Muscle layer of colon (tissue), 2 donors: ENCODE measurements around the gene SLC28A1.

ENCODE experiments used
- H3K27ac ChIP-seq: one replicate; pipeline ENCODE4 v1.7.0; 2013; ENCODE audit warnings: low read depth, mild to moderate bottlenecking, low read length, moderate library complexity
- H3K27me3 ChIP-seq, 2 donors: one replicate each; pipeline ENCODE4 v1.7.0; 2013; ENCODE audit warnings: low read length in 2 of 2, mild to moderate bottlenecking in 2 of 2; ENCODE audit not compliant: insufficient read depth in 2 of 2, control insufficient read depth in 1 of 2
- H3K36me3 ChIP-seq: one replicate; pipeline ENCODE4 v1.7.0; 2013; ENCODE audit warnings: mild to moderate bottlenecking, low read length; ENCODE audit not compliant: insufficient read depth
- H3K4me1 ChIP-seq: one replicate; pipeline ENCODE4 v1.7.0; 2013; ENCODE audit warnings: mild to moderate bottlenecking, low read length; ENCODE audit not compliant: insufficient read depth
- H3K4me3 ChIP-seq, 2 donors: one replicate each; pipeline ENCODE4 v1.7.0; 2013; ENCODE audit warnings: low read length in 2 of 2, low read depth in 1 of 2, mild to moderate bottlenecking in 1 of 2, moderate library complexity in 1 of 2
- H3K9ac ChIP-seq: one replicate; pipeline ENCODE4 v1.7.0; 2013; ENCODE audit warnings: low read length
- H3K9me3 ChIP-seq: one replicate; pipeline ENCODE4 v1.7.0; 2013; ENCODE audit warnings: mild to moderate bottlenecking, low read length
- donor health status: abdominal sarcoma.
- donor health status: Adenocarcinoma of cecum.

The SLC28A1 gene

GRCh38 chr15:84929795-84930603 lies 45.5 kb downstream of the SLC28A1 start:
- Histone ChIP-seq H3K4me3 (no peak overlapping the region), H3K36me3 (no peaks in the 10 kb centered on the region), H3K9me3 (no peaks in the 10 kb centered on the region), H3K4me1 (peaks cover 7% of the 10 kb centered on the region), H3K27ac (no peak overlapping the region), H3K27me3 (no peaks in the 10 kb centered on the region), H3K9ac (no peak overlapping the region)

- Histone ChIP-seq H3K27me3 (no peaks in the 10 kb centered on the region), H3K4me1 (no peaks in the 10 kb centered on the region), H3K9me3 (no peaks in the 10 kb centered on the region), H3K36me3 (no peaks in the 10 kb centered on the region), H3K9ac (no peak overlapping the region), H3K4me3 (no peak overlapping the region), H3K27ac (no peak overlapping the region)
These were observed 50.7 kb downstream of the SLC28A1 start for GRCh38 chr15:84934942-84935729.

- no peaks in the 10 kb centered on the region for H3K9me3 ChIP-seq
- H3K36me3 ChIP-seq = no peaks in the 10 kb centered on the region
- no peak overlapping the region for H3K4me3 ChIP-seq
- H3K27me3 ChIP-seq = no peaks in the 10 kb centered on the region
- no peak overlapping the region for H3K9ac ChIP-seq
- no peak overlapping the region for H3K27ac ChIP-seq
- H3K4me1 ChIP-seq = no peaks in the 10 kb centered on the region
These were observed 52.7 kb downstream of the SLC28A1 start for GRCh38 chr15:84937144-84937543.

GRCh38 chr15:84938726-84939125 lies 54.3 kb downstream of the SLC28A1 start:
- no peaks in the 10 kb centered on the region for H3K27me3 ChIP-seq
- no peaks in the 10 kb centered on the region for H3K36me3 ChIP-seq
- H3K27ac ChIP-seq = no peak overlapping the region
- no peak overlapping the region for H3K9ac ChIP-seq
- no peak overlapping the region for H3K4me3 ChIP-seq
- no peaks in the 10 kb centered on the region for H3K4me1 ChIP-seq
- no peaks in the 10 kb centered on the region for H3K9me3 ChIP-seq

GRCh38 chr15:84940399-84940798 lies 55.9 kb downstream of the SLC28A1 start:
- Histone ChIP-seq H3K36me3 (no peaks in the 10 kb centered on the region), H3K4me1 (no peaks in the 10 kb centered on the region), H3K9ac (no peak overlapping the region), H3K27me3 (no peaks in the 10 kb centered on the region), H3K9me3 (no peaks in the 10 kb centered on the region), H3K27ac (no peak overlapping the region), H3K4me3 (no peak overlapping the region)

- no peak overlapping the region for H3K27ac ChIP-seq
- no peak overlapping the region for H3K4me3 ChIP-seq
- no peaks in the 10 kb centered on the region for H3K4me1 ChIP-seq
- no peaks in the 10 kb centered on the region for H3K9me3 ChIP-seq
- H3K36me3 ChIP-seq = no peaks in the 10 kb centered on the region
- H3K9ac ChIP-seq = no peak overlapping the region
- no peaks in the 10 kb centered on the region for H3K27me3 ChIP-seq
These were observed 58.0 kb downstream of the SLC28A1 start for GRCh38 chr15:84942456-84942855.

- H3K27me3 ChIP-seq = no peaks in the 10 kb centered on the region
- no peaks in the 10 kb centered on the region for H3K36me3 ChIP-seq
- no peak overlapping the region for H3K27ac ChIP-seq
- H3K4me1 ChIP-seq = no peaks in the 10 kb centered on the region
- H3K4me3 ChIP-seq = no peak overlapping the region
- no peak overlapping the region for H3K9ac ChIP-seq
- H3K9me3 ChIP-seq = no peaks in the 10 kb centered on the region
These were observed 59.8 kb downstream of the SLC28A1 start for GRCh38 chr15:84944311-84944710.

- no peaks in the 10 kb centered on the region for H3K27me3 ChIP-seq
- H3K36me3 ChIP-seq = no peaks in the 10 kb centered on the region
- H3K9ac ChIP-seq = no peak overlapping the region
- no peaks in the 10 kb centered on the region for H3K9me3 ChIP-seq
- H3K4me1 ChIP-seq = no peaks in the 10 kb centered on the region
- H3K4me3 ChIP-seq = no peak overlapping the region
- H3K27ac ChIP-seq = no peak overlapping the region
These were observed 60.4 kb downstream of the SLC28A1 start for GRCh38 chr15:84944861-84945260.

GRCh38 chr15:84946772-84947489 lies 62.5 kb downstream of the SLC28A1 start:
- Histone ChIP-seq H3K4me1 (no peaks in the 10 kb centered on the region), H3K9ac (no peak overlapping the region), H3K27ac (no peak overlapping the region)

GRCh38 chr15:84947947-84948830 lies 63.7 kb downstream of the SLC28A1 start:
- Histone ChIP-seq H3K4me1 (no peaks in the 10 kb centered on the region), H3K27me3 (no peaks in the 10 kb centered on the region), H3K4me3 (no peak overlapping the region), H3K9me3 (no peaks in the 10 kb centered on the region), H3K36me3 (no peaks in the 10 kb centered on the region), H3K9ac (no peak overlapping the region), H3K27ac (no peak overlapping the region)

More at GRCh38 chr15:84946772-84947489, 62.5 kb downstream of the SLC28A1 start:
- Histone ChIP-seq H3K27me3 (no peaks in the 10 kb centered on the region), H3K4me3 (no peak overlapping the region), H3K36me3 (no peaks in the 10 kb centered on the region), H3K9me3 (no peaks in the 10 kb centered on the region)
